H9 (cell line): Measurements from ENCODE around the gene NHSL2. TPM values are rescaled to one million over a fixed set of nuclear protein-coding genes. Genes with fewer than 3 reads are reported as not detected.

ENCODE experiments used
- DNase-seq: peaks from one replicate; pipeline ENCODE4 v3.0.0-alpha.2; 2017
- H2AFZ ChIP-seq: one replicate; pipeline ENCODE4 v1.6.1; 2013; ENCODE audit warnings: mild to moderate bottlenecking, low read length, control low read depth, moderate library complexity
- H2AK5ac ChIP-seq: 2 replicates; pipeline ENCODE4 v1.6.1; 2013; ENCODE audit warnings: low read length, control low read depth, mixed read lengths; ENCODE audit not compliant: insufficient read length
- H2BK120ac ChIP-seq: one replicate; pipeline ENCODE4 v1.6.1; 2013; ENCODE audit warnings: low read depth, mild to moderate bottlenecking, low read length, control low read depth, inconsistent platforms; ENCODE audit not compliant: poor library complexity, severe bottlenecking
- H2BK12ac ChIP-seq: 2 replicates; pipeline ENCODE4 v1.6.1; 2013; ENCODE audit warnings: low read length, control low read depth, mixed read lengths, low read depth; ENCODE audit not compliant: insufficient read length
- H2BK15ac ChIP-seq: 2 replicates; pipeline ENCODE4 v1.6.1; 2013; ENCODE audit warnings: low read depth, low read length, control low read depth
- H2BK20ac ChIP-seq: one replicate; pipeline ENCODE4 v1.6.1; 2013; ENCODE audit warnings: low read depth, mild to moderate bottlenecking, low read length, control low read depth, inconsistent platforms; ENCODE audit not compliant: poor library complexity, severe bottlenecking
- H2BK5ac ChIP-seq: 2 replicates; pipeline ENCODE4 v1.6.1; 2013; ENCODE audit warnings: low read length, control low read depth, mixed read lengths; ENCODE audit not compliant: insufficient read length
- H3K14ac ChIP-seq: 2 replicates; pipeline ENCODE4 v1.6.1; 2013; ENCODE audit warnings: low read length, control low read depth; ENCODE audit not compliant: insufficient read depth
- H3K18ac ChIP-seq: 2 replicates; pipeline ENCODE4 v1.6.1; 2013; ENCODE audit warnings: low read depth, mild to moderate bottlenecking, mixed read lengths, low read length, control low read depth; ENCODE audit not compliant: insufficient read length
- H3K23ac ChIP-seq: 2 replicates; pipeline ENCODE4 v1.6.1; 2013; ENCODE audit warnings: low read length, control low read depth, mixed read lengths, low read depth; ENCODE audit not compliant: insufficient read length
- H3K23me2 ChIP-seq: 2 replicates; pipeline ENCODE4 v1.6.1; 2013; ENCODE audit warnings: low read depth, mild to moderate bottlenecking, mixed read lengths, low read length, control low read depth; ENCODE audit not compliant: insufficient read length, poor library complexity, severe bottlenecking
- H3K27ac ChIP-seq: 2 replicates; pipeline ENCODE4 v1.5.1; 2013; ENCODE audit warnings: low read length, control low read depth, mixed read lengths, low read depth; ENCODE audit not compliant: insufficient read length
- H3K27me3 ChIP-seq: 2 replicates; pipeline ENCODE4 v1.6.1; 2013; ENCODE audit warnings: low read length, control low read depth, inconsistent platforms; ENCODE audit not compliant: insufficient read depth
- H3K4ac ChIP-seq: 2 replicates; pipeline ENCODE4 v1.6.1; 2013; ENCODE audit warnings: low read depth, mild to moderate bottlenecking, control low read depth, inconsistent platforms, low read length, moderate library complexity
- H3K4me1 ChIP-seq: 2 replicates; pipeline ENCODE4 v1.6.1; 2013; ENCODE audit warnings: low read length, control low read depth, inconsistent platforms; ENCODE audit not compliant: insufficient read depth
- H3K4me2 ChIP-seq: 2 replicates; pipeline ENCODE4 v1.6.1; 2013; ENCODE audit warnings: low read length, control low read depth, mixed read lengths; ENCODE audit not compliant: insufficient read length, insufficient read depth
- H3K56ac ChIP-seq: 2 replicates; pipeline ENCODE4 v1.6.1; 2013; ENCODE audit warnings: low read depth, mild to moderate bottlenecking, mixed read lengths, low read length, control low read depth; ENCODE audit not compliant: insufficient read length
- H3K79me1 ChIP-seq: 2 replicates; pipeline ENCODE4 v1.6.1; 2013; ENCODE audit warnings: low read depth, mild to moderate bottlenecking, moderate library complexity, low read length, control low read depth, inconsistent platforms; ENCODE audit not compliant: insufficient read depth, poor library complexity, severe bottlenecking
- H3K79me2 ChIP-seq: 2 replicates; pipeline ENCODE4 v1.6.1; 2013; ENCODE audit warnings: low read length, control low read depth, inconsistent platforms; ENCODE audit not compliant: insufficient read depth
- H3K9ac ChIP-seq: 2 replicates; pipeline ENCODE4 v1.6.1; 2013; ENCODE audit warnings: low read length, control low read depth, mixed read lengths; ENCODE audit not compliant: insufficient read length; ENCODE audit errors: extremely low read depth
- H3K9me3 ChIP-seq: one replicate; pipeline ENCODE4 v1.6.1; 2013; ENCODE audit warnings: low read depth, low read length, inconsistent platforms; ENCODE audit not compliant: control insufficient read depth
- H3T11ph ChIP-seq: one replicate; pipeline ENCODE4 v1.6.1; 2013; ENCODE audit warnings: mild to moderate bottlenecking, low read length, control low read depth, inconsistent platforms
- H4K20me1 ChIP-seq: one replicate; pipeline ENCODE4 v1.6.1; 2013; ENCODE audit not compliant: control insufficient read depth, insufficient read length, insufficient read depth
- H4K5ac ChIP-seq: 2 replicates; pipeline ENCODE4 v1.6.1; 2013; ENCODE audit warnings: low read depth, mild to moderate bottlenecking, mixed read lengths, low read length, control low read depth; ENCODE audit not compliant: insufficient read length
- H4K8ac ChIP-seq: replicated peaks from 2 replicates; pipeline ENCODE4 v1.6.1; 2013; ENCODE audit warnings: low read length, control low read depth, mixed read lengths, low read depth; ENCODE audit not compliant: insufficient read length
- H4K91ac ChIP-seq: 2 replicates; pipeline ENCODE4 v1.6.1; 2013; ENCODE audit warnings: low read depth, mild to moderate bottlenecking, moderate library complexity, mixed read lengths, low read length, control low read depth; ENCODE audit not compliant: insufficient read length
- H3K27ac Mint-ChIP-seq, 3 experiments: 2 replicates in 2 of 3; 3 replicates in 1 of 3; pipeline ENCODE4 v1.8.0; 2020 to 2021; ENCODE audit warnings: mixed read lengths in 3 of 3, mild to moderate bottlenecking in 1 of 3, moderate library complexity in 1 of 3
- H3K27me3 Mint-ChIP-seq: 2 replicates; pipeline ENCODE4 v1.8.0; 2021; ENCODE audit warnings: low read depth, mild to moderate bottlenecking, moderate library complexity, mixed read lengths
- H3K36me3 Mint-ChIP-seq, 3 experiments: 2 replicates in 2 of 3; 3 replicates in 1 of 3; pipeline ENCODE4 v1.8.0; 2020 to 2021; ENCODE audit warnings: low read depth in 3 of 3, mixed read lengths in 3 of 3; ENCODE audit not compliant: insufficient read depth in 1 of 3
- H3K4me1 Mint-ChIP-seq, 2 experiments: 2 replicates each; pipeline ENCODE4 v1.8.0; 2020; ENCODE audit warnings: mixed read lengths in 2 of 2
- H3K4me3 Mint-ChIP-seq, 2 experiments: 2 replicates in 1 of 2; 3 replicates in 1 of 2; pipeline ENCODE4 v1.8.0; 2020 to 2021; ENCODE audit warnings: mild to moderate bottlenecking in 2 of 2, mixed read lengths in 2 of 2, moderate library complexity in 1 of 2
- H3K9me3 Mint-ChIP-seq, 2 experiments: 2 replicates in 1 of 2; 3 replicates in 1 of 2; pipeline ENCODE4 v1.8.0; 2020; ENCODE audit warnings: mild to moderate bottlenecking in 2 of 2, mixed read lengths in 2 of 2, moderate library complexity in 1 of 2
- total RNA-seq: library from RNA; stranded (reverse); gene quantifications from 2 replicates; pipeline ENCODE4 v1.2.1, GENCODE V29; 2021
- TF ChIP-seq, protein P1 (sequence below): fragments of 200-600 bp; sonication (generic); conservative IDR thresholded peaks from 3 replicates; pipeline ENCODE4 v1.8.0; 2021; ENCODE audit warnings: antibody characterized with exemption, mild to moderate bottlenecking

NHSL2 gene
- total RNA-seq, 1 experiment from 2014 or later = 6.4 TPM

GRCh38 chrX:71953391-71953790 lies 42.7 kb downstream of the NHSL2 start:
- Mint-ChIP-seq H3K4me1 (peaks cover 54 to 62% of the 10 kb centered on the region in 2 experiments), H3K27ac (peak overlapping the region in 2 of 3 experiments; percentile 12 to 79; a peak in 2 of 7 replicates), H3K27me3 (no peaks in the 10 kb centered on the region; the same call in 1 of the 2 replicates), H3K9me3 (peaks cover 58 to 78% of the 10 kb centered on the region in 2 experiments), H3K4me3 (no peak overlapping the region), H3K36me3 (peaks cover 2 to 6% (median 4%) of the 10 kb centered on the region in 3 experiments; a peak in 3 of 7 replicates)
- H3K4ac ChIP-seq = no peak overlapping the region
- H2BK120ac ChIP-seq = no peak overlapping the region
- peaks cover 2% of the 10 kb centered on the region; the same call in 1 of the 2 replicates for H3K4me1 ChIP-seq
- H3K23me2 ChIP-seq = no peaks in the 10 kb centered on the region
- TF ChIP-seq, protein P1, sequence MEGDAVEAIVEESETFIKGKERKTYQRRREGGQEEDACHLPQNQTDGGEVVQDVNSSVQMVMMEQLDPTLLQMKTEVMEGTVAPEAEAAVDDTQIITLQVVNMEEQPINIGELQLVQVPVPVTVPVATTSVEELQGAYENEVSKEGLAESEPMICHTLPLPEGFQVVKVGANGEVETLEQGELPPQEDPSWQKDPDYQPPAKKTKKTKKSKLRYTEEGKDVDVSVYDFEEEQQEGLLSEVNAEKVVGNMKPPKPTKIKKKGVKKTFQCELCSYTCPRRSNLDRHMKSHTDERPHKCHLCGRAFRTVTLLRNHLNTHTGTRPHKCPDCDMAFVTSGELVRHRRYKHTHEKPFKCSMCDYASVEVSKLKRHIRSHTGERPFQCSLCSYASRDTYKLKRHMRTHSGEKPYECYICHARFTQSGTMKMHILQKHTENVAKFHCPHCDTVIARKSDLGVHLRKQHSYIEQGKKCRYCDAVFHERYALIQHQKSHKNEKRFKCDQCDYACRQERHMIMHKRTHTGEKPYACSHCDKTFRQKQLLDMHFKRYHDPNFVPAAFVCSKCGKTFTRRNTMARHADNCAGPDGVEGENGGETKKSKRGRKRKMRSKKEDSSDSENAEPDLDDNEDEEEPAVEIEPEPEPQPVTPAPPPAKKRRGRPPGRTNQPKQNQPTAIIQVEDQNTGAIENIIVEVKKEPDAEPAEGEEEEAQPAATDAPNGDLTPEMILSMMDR = no peak
- H3K9ac ChIP-seq = no peak overlapping the region
- no peak overlapping the region for H3K18ac ChIP-seq
- DNase-seq = no peak
- H3K14ac ChIP-seq = no peak overlapping the region
- H3K27ac ChIP-seq = no peak overlapping the region
- no peak overlapping the region for H2BK15ac ChIP-seq
- peaks cover 43% of the 10 kb centered on the region for H3K9me3 ChIP-seq
- H3T11ph ChIP-seq = no peak overlapping the region
- H2BK20ac ChIP-seq = no peak overlapping the region
- no peaks in the 10 kb centered on the region for H3K27me3 ChIP-seq
- H4K91ac ChIP-seq = no peak overlapping the region
- no peak overlapping the region for H3K56ac ChIP-seq
- H3K79me1 ChIP-seq = no peaks in the 10 kb centered on the region
- H3K79me2 ChIP-seq = no peaks in the 10 kb centered on the region
- no peak overlapping the region for H4K5ac ChIP-seq
- no peak overlapping the region for H3K23ac ChIP-seq
- H4K20me1 ChIP-seq = no peaks in the 10 kb centered on the region
- H2BK5ac ChIP-seq = no peak overlapping the region
- H2BK12ac ChIP-seq = no peak overlapping the region
- no peak overlapping the region for H3K4me2 ChIP-seq
- no peak overlapping the region for H2AFZ ChIP-seq
- H4K8ac ChIP-seq = no peak overlapping the region
- H2AK5ac ChIP-seq = no peak overlapping the region
